Activated CD4-positive, alpha-beta T cell treated with anti-CD3 and anti-CD28 coated beads, Interleukin-2, amount 50 U/mL, for 16 hours (primary cell): Measurements from ENCODE around the gene TINAG.
"Not testable (repeated sequence)": the region's sequence is repeated elsewhere in the genome, so short reads cannot be mapped to it uniquely, and the experiment has no call there.

Experiments
- DNase-seq: peaks from one replicate; pipeline ENCODE4 v3.0.0-alpha.2; 2020

The TINAG gene

GRCh38 chr6:54310377-54311152, 2.3 kb downstream of the TINAG start:
- DNase-seq: no peak

- no peak for DNase-seq
Measured at GRCh38 chr6:54315656-54316055, 7.4 kb downstream of the TINAG start.

GRCh38 chr6:54320871-54321270, 12.6 kb downstream of the TINAG start:
- DNase-seq: no peak

GRCh38 chr6:54327631-54328030, 19.4 kb downstream of the TINAG start:
- DNase-seq: no peak

GRCh38 chr6:54331571-54331970, 23.3 kb downstream of the TINAG start:
- DNase-seq: not testable (repeated sequence)

- no peak for DNase-seq
Measured at GRCh38 chr6:54335871-54336270, 27.6 kb downstream of the TINAG start.

GRCh38 chr6:54353975-54354374, 45.7 kb downstream of the TINAG start:
- DNase-seq: no peak

GRCh38 chr6:54354608-54355007, 46.4 kb downstream of the TINAG start:
- DNase-seq: no peak

- DNase-seq: no peak
Measured at GRCh38 chr6:54357141-54357540, 48.9 kb downstream of the TINAG start.

GRCh38 chr6:54361188-54361587, 52.9 kb downstream of the TINAG start:
- DNase-seq: no peak

- DNase-seq: no peak
Measured at GRCh38 chr6:54361734-54362133, 53.5 kb downstream of the TINAG start.

GRCh38 chr6:54366667-54367327, 58.6 kb downstream of the TINAG start:
- DNase-seq: no peak

GRCh38 chr6:54377776-54378175, 69.5 kb downstream of the TINAG start:
- no peak for DNase-seq

- DNase-seq: no peak
Measured at GRCh38 chr6:54386295-54386694, 78.1 kb downstream of the TINAG start.

GRCh38 chr6:54390362-54390761, 82.1 kb downstream of the TINAG start:
- DNase-seq: no peak

- no peak for DNase-seq
Measured at GRCh38 chr6:54391577-54391976, 83.3 kb downstream of the TINAG start.

GRCh38 chr6:54403096-54403495, 94.9 kb downstream of the TINAG start:
- no peak for DNase-seq

GRCh38 chr6:54404791-54405190, 96.5 kb downstream of the TINAG start:
- no peak for DNase-seq

- DNase-seq: no peak
Measured at GRCh38 chr6:54411767-54412166, 103.5 kb downstream of the TINAG start.

GRCh38 chr6:54415517-54415916, 107.3 kb downstream of the TINAG start:
- no peak for DNase-seq

GRCh38 chr6:54419885-54420284, 111.6 kb downstream of the TINAG start:
- DNase-seq: no peak

GRCh38 chr6:54426995-54427394, 118.8 kb downstream of the TINAG start:
- no peak for DNase-seq

GRCh38 chr6:54427396-54427937, 119.2 kb downstream of the TINAG start:
- no peak for DNase-seq

GRCh38 chr6:54428431-54428830, 120.2 kb downstream of the TINAG start:
- DNase-seq: no peak
